Measurements from ENCODE around the gene TUT1. TPM values are rescaled to one million over a fixed set of nuclear protein-coding genes. Genes with fewer than 3 reads are reported as not detected.
A peak's percentile ranks its signal among the peaks of the same experiment; 100 is the strongest.
"Not testable (repeated sequence)": the region's sequence is repeated elsewhere in the genome, so short reads cannot be mapped to it uniquely, and the experiment has no call there.

TUT1 gene
- total RNA-seq, 1 donor from 2014 or later: 23.1 TPM

DNA sequence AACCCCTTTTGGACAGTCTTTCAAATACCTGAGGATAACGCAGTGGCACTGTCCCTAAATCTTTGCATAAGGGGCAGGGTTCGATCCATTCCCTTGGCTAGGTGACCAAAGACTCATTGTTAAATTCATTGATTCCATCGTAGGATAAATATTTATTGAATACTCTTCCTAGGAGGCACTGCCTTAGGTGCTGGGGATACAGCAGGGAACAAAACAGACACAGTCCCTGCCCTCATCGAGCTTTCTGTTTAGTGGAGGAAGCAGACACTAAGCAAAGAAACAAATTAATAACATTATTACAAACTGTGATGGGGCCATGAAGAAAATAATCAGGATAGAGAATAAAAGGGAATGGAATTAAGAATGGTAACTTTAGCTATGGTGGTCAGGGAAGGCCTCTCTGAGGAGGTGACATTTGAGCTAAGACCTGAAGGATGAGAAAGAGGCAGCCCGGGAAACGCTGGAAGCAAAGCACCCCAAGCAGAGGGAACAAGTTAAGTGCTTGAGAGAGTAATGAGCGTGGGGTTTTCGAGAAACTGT lies 29.8 kb upstream of the TUT1 start:
- Mint-ChIP-seq H3K36me3 (ENCODE audit: insufficient read depth) (peaks cover 6% of the 10 kb centered on the region), H3K27ac (peak overlapping the region; percentile 94), H3K4me1 (ENCODE audit: low read depth) (peaks cover 13% of the 10 kb centered on the region), H3K27me3 (no peaks in the 10 kb centered on the region), H3K4me3 (ENCODE audit: low read depth) (peak overlapping the region; percentile 93), H3K9me3 (ENCODE audit: low read depth) (no peaks in the 10 kb centered on the region)
- no peak for DNase-seq (ENCODE audit: low spot score, unreplicated experiment)
- TF ChIP-seq, protein P1, sequence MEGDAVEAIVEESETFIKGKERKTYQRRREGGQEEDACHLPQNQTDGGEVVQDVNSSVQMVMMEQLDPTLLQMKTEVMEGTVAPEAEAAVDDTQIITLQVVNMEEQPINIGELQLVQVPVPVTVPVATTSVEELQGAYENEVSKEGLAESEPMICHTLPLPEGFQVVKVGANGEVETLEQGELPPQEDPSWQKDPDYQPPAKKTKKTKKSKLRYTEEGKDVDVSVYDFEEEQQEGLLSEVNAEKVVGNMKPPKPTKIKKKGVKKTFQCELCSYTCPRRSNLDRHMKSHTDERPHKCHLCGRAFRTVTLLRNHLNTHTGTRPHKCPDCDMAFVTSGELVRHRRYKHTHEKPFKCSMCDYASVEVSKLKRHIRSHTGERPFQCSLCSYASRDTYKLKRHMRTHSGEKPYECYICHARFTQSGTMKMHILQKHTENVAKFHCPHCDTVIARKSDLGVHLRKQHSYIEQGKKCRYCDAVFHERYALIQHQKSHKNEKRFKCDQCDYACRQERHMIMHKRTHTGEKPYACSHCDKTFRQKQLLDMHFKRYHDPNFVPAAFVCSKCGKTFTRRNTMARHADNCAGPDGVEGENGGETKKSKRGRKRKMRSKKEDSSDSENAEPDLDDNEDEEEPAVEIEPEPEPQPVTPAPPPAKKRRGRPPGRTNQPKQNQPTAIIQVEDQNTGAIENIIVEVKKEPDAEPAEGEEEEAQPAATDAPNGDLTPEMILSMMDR (IDR thresholded peaks at IDR 0.05; ENCODE audit: unreplicated experiment): no peak

DNA sequence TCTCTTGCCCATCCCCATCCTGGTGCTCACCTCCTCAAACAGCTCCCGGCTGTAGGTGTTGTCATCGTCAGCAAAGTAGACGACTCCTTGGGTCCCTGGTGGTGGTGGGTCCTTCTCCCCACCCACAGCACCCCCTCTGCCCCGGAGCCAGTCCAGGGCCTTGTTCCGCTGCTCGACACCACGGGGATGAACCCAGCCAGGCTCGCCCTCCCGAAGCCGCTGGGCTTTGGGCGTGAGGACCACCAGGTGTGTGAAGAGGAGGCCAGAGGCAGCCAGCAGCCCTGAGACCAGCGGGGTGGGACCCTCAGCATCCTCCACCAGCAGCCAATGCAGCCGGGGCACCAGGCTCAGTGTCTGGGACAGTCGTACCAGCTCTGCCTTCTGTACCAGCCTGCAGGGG lies 25.6 kb upstream of the TUT1 start:
- not testable (repeated sequence) for H3K9me3 Mint-ChIP-seq (ENCODE audit: low read depth); H3K27ac Mint-ChIP-seq; H3K27me3 Mint-ChIP-seq; H3K4me3 Mint-ChIP-seq (ENCODE audit: low read depth); DNase-seq (ENCODE audit: low spot score, unreplicated experiment); H3K36me3 Mint-ChIP-seq (ENCODE audit: insufficient read depth)
- H3K4me1 Mint-ChIP-seq (ENCODE audit: low read depth): peaks cover 10% of the 10 kb centered on the region

DNA sequence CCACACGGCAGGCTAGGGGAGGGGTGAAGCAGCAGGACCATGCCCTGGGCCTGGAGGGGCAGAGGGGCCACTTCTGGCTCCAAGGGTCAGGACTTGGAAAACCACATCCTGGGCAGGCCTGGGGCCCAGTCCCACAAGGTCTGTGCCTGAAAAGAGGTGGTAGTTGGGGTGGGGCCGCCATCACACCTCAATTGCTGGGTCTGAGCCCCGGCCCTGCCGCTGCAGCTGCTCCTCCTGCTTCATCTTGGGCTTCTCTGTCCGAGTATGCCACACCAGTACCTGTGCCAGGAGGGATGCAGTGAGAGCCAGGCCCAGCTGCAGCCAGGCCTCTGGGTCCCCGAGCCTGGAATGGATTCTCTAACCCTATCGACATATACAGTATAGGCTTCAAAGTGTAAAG lies 24.2 kb upstream of the TUT1 start:
- no peak for DNase-seq (ENCODE audit: low spot score, unreplicated experiment)
- Mint-ChIP-seq H3K36me3 (ENCODE audit: insufficient read depth) (no peaks in the 10 kb centered on the region), H3K9me3 (ENCODE audit: low read depth) (no peaks in the 10 kb centered on the region), H3K27me3 (no peaks in the 10 kb centered on the region), H3K27ac (no peak overlapping the region), H3K4me1 (ENCODE audit: low read depth) (peaks cover 5% of the 10 kb centered on the region), H3K4me3 (ENCODE audit: low read depth) (no peak overlapping the region)
- TF ChIP-seq, protein P1 (IDR thresholded peaks at IDR 0.05; ENCODE audit: unreplicated experiment): no peak

DNA sequence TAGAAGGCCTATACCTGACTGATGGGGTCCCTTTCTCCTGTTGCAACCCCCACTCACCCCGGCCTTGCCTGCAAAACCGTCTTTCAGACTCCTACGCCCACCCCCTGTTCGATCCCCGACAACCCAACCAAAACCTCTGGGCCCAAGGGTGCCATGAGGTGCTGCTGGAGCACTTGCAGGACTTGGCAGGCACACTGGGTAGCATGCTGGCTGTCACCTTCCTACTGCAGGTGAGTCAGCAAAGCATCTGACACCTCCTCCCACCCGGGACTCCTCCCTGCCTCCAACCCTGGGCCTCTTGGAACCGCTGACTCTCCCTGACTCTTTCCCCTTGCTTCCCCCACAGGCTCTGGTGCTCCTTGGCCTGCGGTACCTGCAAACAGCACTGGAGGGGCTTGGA lies 23.0 kb upstream of the TUT1 start:
- H3K36me3 Mint-ChIP-seq (ENCODE audit: insufficient read depth): no peaks in the 10 kb centered on the region
- TF ChIP-seq, protein P1 (IDR thresholded peaks at IDR 0.05; ENCODE audit: unreplicated experiment): no peak
- no peak overlapping the region for H3K4me3 Mint-ChIP-seq (ENCODE audit: low read depth)
- DNase-seq (ENCODE audit: low spot score, unreplicated experiment): no peak
- no peaks in the 10 kb centered on the region for H3K27me3 Mint-ChIP-seq
- H3K4me1 Mint-ChIP-seq (ENCODE audit: low read depth): peaks cover 5% of the 10 kb centered on the region
- H3K9me3 Mint-ChIP-seq (ENCODE audit: low read depth): no peaks in the 10 kb centered on the region
- H3K27ac Mint-ChIP-seq: peak overlapping the region; percentile 94

DNA sequence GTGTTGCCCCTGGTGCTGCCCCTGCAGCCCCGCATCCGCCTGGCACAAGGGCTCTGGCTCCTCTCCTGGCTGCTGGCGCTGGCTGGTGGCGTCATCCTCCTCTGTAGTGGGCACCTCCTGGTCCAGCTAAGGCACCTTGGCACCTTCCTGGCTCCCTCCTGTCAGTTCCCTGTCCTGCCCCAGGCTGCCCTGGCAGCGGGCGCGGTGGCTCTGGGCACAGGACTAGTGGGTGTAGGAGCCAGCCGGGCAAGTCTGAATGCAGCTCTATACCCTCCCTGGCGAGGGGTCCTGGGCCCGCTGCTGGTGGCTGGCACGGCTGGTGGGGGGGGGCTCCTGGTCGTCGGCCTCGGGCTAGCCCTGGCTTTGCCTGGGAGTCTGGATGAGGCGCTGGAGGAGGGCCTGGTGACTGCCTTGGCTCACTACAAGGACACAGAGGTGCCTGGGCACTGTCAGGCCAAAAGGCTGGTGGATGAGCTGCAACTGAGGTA lies 22.0 kb upstream of the TUT1 start:
- TF ChIP-seq, protein P1 (IDR thresholded peaks at IDR 0.05; ENCODE audit: unreplicated experiment): no peak
- no peak overlapping the region for H3K4me3 Mint-ChIP-seq (ENCODE audit: low read depth)
- H3K27me3 Mint-ChIP-seq: no peaks in the 10 kb centered on the region
- H3K4me1 Mint-ChIP-seq (ENCODE audit: low read depth): peaks cover 5% of the 10 kb centered on the region
- no peak overlapping the region for H3K27ac Mint-ChIP-seq
- DNase-seq (ENCODE audit: low spot score, unreplicated experiment): no peak
- H3K36me3 Mint-ChIP-seq (ENCODE audit: insufficient read depth): peaks cover 2% of the 10 kb centered on the region
- H3K9me3 Mint-ChIP-seq (ENCODE audit: low read depth): no peaks in the 10 kb centered on the region

Measured in progenitor cell of endocrine pancreas (in vitro differentiated cells).